ENCODE measurements around the gene NDRG3. TPM values are rescaled to one million over a fixed set of nuclear protein-coding genes. Genes with fewer than 3 reads are reported as not detected.
"Not testable (repeated sequence)": the region's sequence is repeated elsewhere in the genome, so short reads cannot be mapped to it uniquely, and the experiment has no call there.

Gene NDRG3
- polyA plus RNA-seq, 1 of the 3 experiments (the other 2 are of a cell fraction) = 20.5 TPM

DNA sequence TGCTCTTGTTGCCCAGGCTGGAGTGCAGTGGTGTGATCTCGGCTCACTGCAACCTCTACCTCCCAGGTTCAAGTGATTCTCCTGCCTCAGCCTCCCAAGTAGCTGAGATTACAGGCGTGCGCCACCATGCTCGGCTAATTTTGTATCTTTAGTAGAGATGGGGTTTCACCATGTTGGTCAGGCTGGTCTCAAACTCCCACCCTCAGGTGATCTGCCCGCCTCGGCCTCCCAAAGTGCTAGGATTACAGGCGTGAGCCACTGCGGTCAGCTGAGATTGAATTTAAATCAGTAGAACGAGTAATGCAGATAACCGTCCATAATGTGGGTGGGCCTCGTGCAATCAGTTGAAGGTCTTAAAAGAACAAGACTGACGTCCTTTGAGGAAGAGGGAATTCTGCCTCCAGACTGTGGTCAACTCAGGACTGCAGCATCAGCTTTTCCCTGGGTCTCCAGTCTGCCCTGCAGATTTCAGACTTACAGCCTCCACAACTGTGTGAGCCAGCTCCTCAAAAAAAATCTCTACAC, 107.0 kb downstream of the NDRG3 start:
- H3K27me3 ChIP-seq (ENCODE audit: insufficient read depth); H3K79me2 ChIP-seq (ENCODE audit: insufficient read depth); H3K4me3 ChIP-seq (ENCODE audit: low read depth in 2 of 2, low read length in 1 of 2); H3K36me3 ChIP-seq (replicated peaks in 1 of 2; ENCODE audit: control insufficient read depth in 1 of 2, insufficient read depth in 2 of 2, low read length in 1 of 2); H2AFZ ChIP-seq (ENCODE audit: low read depth); H3K4me1 ChIP-seq (ENCODE audit: control insufficient read depth in 1 of 2, insufficient read depth in 2 of 2, low read depth in 1 of 2, low read length in 1 of 2); H3F3A ChIP-seq (replicated peaks; ENCODE audit: insufficient read depth); H3K9ac ChIP-seq; H3K9me2 ChIP-seq; POLR2A ChIA-PET; H3K27ac ChIP-seq (ENCODE audit: low read depth in 2 of 2, low read length in 1 of 2); CTCF ChIA-PET; DNase-seq; H3K9me3 ChIP-seq; H4K20me1 ChIP-seq (ENCODE audit: insufficient read depth); H3K4me2 ChIP-seq: not testable (repeated sequence)
- 82% methylated on average over 12 of the region's 12 CpGs for WGBS (ENCODE audit: low lambda C conversion rate)

DNA sequence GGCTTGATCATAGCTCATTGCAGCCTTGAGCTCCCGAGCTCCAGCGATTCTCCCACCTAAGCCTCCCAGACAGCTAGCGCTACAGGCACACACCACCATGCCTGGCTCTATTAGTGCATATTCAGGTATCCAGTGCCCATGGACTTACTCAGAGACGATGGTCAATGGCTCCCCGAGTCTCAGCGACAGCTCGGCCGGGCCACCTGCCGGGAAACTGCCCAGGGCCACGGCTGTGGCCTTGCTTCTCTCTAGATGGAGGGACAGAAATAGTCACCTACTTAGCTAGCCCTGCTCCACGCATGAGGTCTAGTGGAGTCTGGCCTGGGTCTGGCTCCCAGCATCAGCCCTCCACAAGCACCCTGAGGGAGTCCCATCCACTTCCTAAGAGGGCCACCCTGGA, 111.5 kb downstream of the NDRG3 start:
- Histone ChIP-seq H3K9me2 (no peaks in the 10 kb centered on the region), H4K20me1 (ENCODE audit: insufficient read depth) (no peaks in the 10 kb centered on the region), H3F3A (replicated peaks; ENCODE audit: insufficient read depth) (no peaks in the 10 kb centered on the region), H2AFZ (ENCODE audit: low read depth) (no peak overlapping the region), H3K9ac (no peak overlapping the region), H3K36me3 (replicated peaks in 1 of 2; ENCODE audit: control insufficient read depth in 1 of 2, insufficient read depth in 2 of 2, low read length in 1 of 2) (no peaks in the 10 kb centered on the region), H3K4me1 (ENCODE audit: control insufficient read depth in 1 of 2, insufficient read depth in 2 of 2, low read depth in 1 of 2, low read length in 1 of 2) (no peaks in the 10 kb centered on the region), H3K79me2 (ENCODE audit: insufficient read depth) (no peaks in the 10 kb centered on the region), H3K4me2 (no peak overlapping the region), H3K9me3 (no peaks in the 10 kb centered on the region), H3K27me3 (ENCODE audit: insufficient read depth) (no peaks in the 10 kb centered on the region), H3K27ac (ENCODE audit: low read depth in 2 of 2, low read length in 1 of 2) (no peak overlapping the region), H3K4me3 (ENCODE audit: low read depth in 2 of 2, low read length in 1 of 2) (no peak overlapping the region)
- WGBS (ENCODE audit: low lambda C conversion rate) = 92% methylated on average over 11 of the region's 11 CpGs
- no peak for DNase-seq
- POLR2A ChIA-PET = no interaction called here
- TF ChIP-seq USF2 (IDR thresholded peaks at IDR 0.05; ENCODE audit: borderline replicate concordance, low read depth, low read length) (no peak), TEAD4 (IDR thresholded peaks at IDR 0.05; ENCODE audit: borderline replicate concordance, insufficient read depth) (no peak), JUND (IDR thresholded peaks at IDR 0.05) (no peak), ELF1 (IDR thresholded peaks at IDR 0.05) (no peak), TCF12 (IDR thresholded peaks at IDR 0.05) (no peak), CHD2 (IDR thresholded peaks at IDR 0.05; ENCODE audit: low read length, partially characterized antibody) (no peak), FOXM1 (IDR thresholded peaks at IDR 0.05; ENCODE audit: low read depth) (no peak)
- CTCF ChIA-PET = no interaction called here

- Histone ChIP-seq H3K9me2 (no peaks in the 10 kb centered on the region), H3K4me2 (no peak overlapping the region), H4K20me1 (ENCODE audit: insufficient read depth) (no peaks in the 10 kb centered on the region), H3K9ac (no peak overlapping the region), H3K27me3 (ENCODE audit: insufficient read depth) (no peaks in the 10 kb centered on the region), H3K79me2 (ENCODE audit: insufficient read depth) (no peaks in the 10 kb centered on the region), H3F3A (replicated peaks; ENCODE audit: insufficient read depth) (no peaks in the 10 kb centered on the region), H3K27ac (ENCODE audit: low read depth in 2 of 2, low read length in 1 of 2) (no peak overlapping the region), H2AFZ (ENCODE audit: low read depth) (no peak overlapping the region), H3K4me3 (ENCODE audit: low read depth in 2 of 2, low read length in 1 of 2) (no peak overlapping the region), H3K9me3 (no peaks in the 10 kb centered on the region), H3K36me3 (replicated peaks in 1 of 2; ENCODE audit: control insufficient read depth in 1 of 2, insufficient read depth in 2 of 2, low read length in 1 of 2) (no peaks in the 10 kb centered on the region), H3K4me1 (ENCODE audit: control insufficient read depth in 1 of 2, insufficient read depth in 2 of 2, low read depth in 1 of 2, low read length in 1 of 2) (no peaks in the 10 kb centered on the region)
- ChIA-PET CTCF (no interaction called here), POLR2A (no interaction called here)
- DNase-seq = no peak
- 51% methylated on average over 7 of the region's 9 CpGs for WGBS (ENCODE audit: low lambda C conversion rate)
- TF ChIP-seq JUND (IDR thresholded peaks at IDR 0.05) (no peak), RCOR1 (IDR thresholded peaks at IDR 0.05; ENCODE audit: low read length) (no peak)
These were observed 112.6 kb downstream of the NDRG3 start for GRCh38 chr20:36633285-36633772.
